Type B pancreatic cell (in vitro differentiated cells): ENCODE data around the gene CCDC154. TPM values are rescaled to one million over a fixed set of nuclear protein-coding genes. Genes with fewer than 3 reads are reported as not detected.

ENCODE experiments used
- DNase-seq: peaks from one replicate; pipeline ENCODE4 v3.0.0; 2021; ENCODE audit warnings: mixed read lengths; ENCODE audit not compliant: unreplicated experiment; ENCODE audit errors: extremely low spot score
- H3K27ac Mint-ChIP-seq: 2 replicates; pipeline ENCODE4 v1.8.0; 2021; ENCODE audit warnings: mild to moderate bottlenecking, mixed read lengths
- H3K27me3 Mint-ChIP-seq: 2 replicates; pipeline ENCODE4 v1.8.0; 2021; ENCODE audit warnings: mixed read lengths
- H3K36me3 Mint-ChIP-seq: 2 replicates; pipeline ENCODE4 v1.8.0; 2021; ENCODE audit warnings: mixed read lengths
- H3K4me1 Mint-ChIP-seq: one replicate; pipeline ENCODE4 v1.8.0; 2021; ENCODE audit warnings: mixed read lengths; ENCODE audit not compliant: unreplicated experiment
- H3K4me3 Mint-ChIP-seq: 2 replicates; pipeline ENCODE4 v1.8.0; 2021; ENCODE audit warnings: mild to moderate bottlenecking, mixed read lengths
- H3K9me3 Mint-ChIP-seq: 2 replicates; pipeline ENCODE4 v1.8.0; 2021; ENCODE audit warnings: mixed read lengths
- CTCF ChIP-seq: fragments of 200-600 bp; sonication (generic); conservative IDR thresholded peaks from 2 replicates; pipeline ENCODE4 v1.5.0; 2021; ENCODE audit warnings: antibody characterized with exemption, mild to moderate bottlenecking
- total RNA-seq: library from RNA; stranded (reverse); gene quantifications from 2 replicates; pipeline ENCODE4 v1.2.1, GENCODE V29; 2021; ENCODE audit warnings: low replicate concordance

CCDC154 gene
- total RNA-seq, 1 donor from 2014 or later: 5.0 TPM

GRCh38 chr16:1401758-1402154 is 42.6 kb downstream of the CCDC154 start:
- H3K27ac Mint-ChIP-seq: no peak overlapping the region
- no peaks in the 10 kb centered on the region for H3K4me1 Mint-ChIP-seq
- no peak for DNase-seq
- no peaks in the 10 kb centered on the region for H3K36me3 Mint-ChIP-seq
- no peaks in the 10 kb centered on the region for H3K27me3 Mint-ChIP-seq
- no peak for TF ChIP-seq CTCF
- no peak overlapping the region for H3K4me3 Mint-ChIP-seq
- no peaks in the 10 kb centered on the region for H3K9me3 Mint-ChIP-seq

GRCh38 chr16:1401061-1401757 is 43.1 kb downstream of the CCDC154 start:
- H3K36me3 Mint-ChIP-seq: no peaks in the 10 kb centered on the region
- H3K27me3 Mint-ChIP-seq: no peaks in the 10 kb centered on the region
- no peaks in the 10 kb centered on the region for H3K4me1 Mint-ChIP-seq
- no peak for TF ChIP-seq CTCF
- no peak overlapping the region for H3K4me3 Mint-ChIP-seq
- H3K27ac Mint-ChIP-seq: no peak overlapping the region
- H3K9me3 Mint-ChIP-seq: no peaks in the 10 kb centered on the region
- no peak for DNase-seq

- no peak overlapping the region for H3K27ac Mint-ChIP-seq
- no peak for DNase-seq
- no peak overlapping the region for H3K4me3 Mint-ChIP-seq
- no peaks in the 10 kb centered on the region for H3K27me3 Mint-ChIP-seq
- H3K4me1 Mint-ChIP-seq: no peaks in the 10 kb centered on the region
- no peaks in the 10 kb centered on the region for H3K36me3 Mint-ChIP-seq
- H3K9me3 Mint-ChIP-seq: no peaks in the 10 kb centered on the region
- no peak for TF ChIP-seq CTCF
Measured at GRCh38 chr16:1398826-1399581, 45.4 kb downstream of the CCDC154 start.

GRCh38 chr16:1398351-1398750 is 46.0 kb downstream of the CCDC154 start:
- Mint-ChIP-seq H3K27ac (no peak overlapping the region), H3K4me1 (no peaks in the 10 kb centered on the region)
- DNase-seq: no peak

GRCh38 chr16:1397779-1398178 is 46.6 kb downstream of the CCDC154 start:
- no peaks in the 10 kb centered on the region for H3K36me3 Mint-ChIP-seq
- H3K4me3 Mint-ChIP-seq: no peak overlapping the region
- H3K27me3 Mint-ChIP-seq: no peaks in the 10 kb centered on the region
- DNase-seq: no peak
- no peak for TF ChIP-seq CTCF
- H3K27ac Mint-ChIP-seq: no peak overlapping the region
- H3K9me3 Mint-ChIP-seq: no peaks in the 10 kb centered on the region
- H3K4me1 Mint-ChIP-seq: no peaks in the 10 kb centered on the region

More at GRCh38 chr16:1398351-1398750, 46.0 kb downstream of the CCDC154 start:
- no peak for TF ChIP-seq CTCF
- no peaks in the 10 kb centered on the region for H3K36me3 Mint-ChIP-seq
- H3K9me3 Mint-ChIP-seq: no peaks in the 10 kb centered on the region
- H3K27me3 Mint-ChIP-seq: no peaks in the 10 kb centered on the region
- H3K4me3 Mint-ChIP-seq: no peak overlapping the region
